Ascending aorta (tissue), 2 donors: ENCODE data around the gene MLX. TPM values are rescaled to one million over a fixed set of nuclear protein-coding genes. Genes with fewer than 3 reads are reported as not detected.

Experiments used
- DNase-seq, 2 donors: peaks; one replicate each; pipeline ENCODE4 v3.0.0-alpha.2; 2019; ENCODE audit warnings: low spot score in 2 of 2
- H3K27ac ChIP-seq, 2 donors: fragments of 200-600 bp; sonication (generic); one replicate each; pipeline ENCODE4 v1.5.1; 2016 to 2017; ENCODE audit warnings: mild to moderate bottlenecking in 1 of 2
- H3K27me3 ChIP-seq: fragments of 200-600 bp; sonication (generic); one replicate; pipeline ENCODE4 v1.5.1; 2017
- H3K36me3 ChIP-seq, 2 donors: fragments of 200-600 bp; sonication (generic); one replicate each; pipeline ENCODE4 v1.5.1; 2016
- H3K4me1 ChIP-seq, 2 donors: fragments of 200-600 bp; sonication (generic); one replicate each; pipeline ENCODE4 v1.5.1; 2016 to 2017; ENCODE audit warnings: mild to moderate bottlenecking in 1 of 2
- H3K4me3 ChIP-seq, 2 donors: fragments of 200-600 bp; sonication (generic); one replicate each; pipeline ENCODE4 v1.5.1; 2016 to 2017; ENCODE audit warnings: mild to moderate bottlenecking in 1 of 2
- H3K9me3 ChIP-seq, 2 donors: fragments of 200-600 bp; sonication (generic); one replicate each; pipeline ENCODE4 v1.5.1; 2016
- intact Hi-C: fragments of 100-400 bp; cut with DNase I; formaldehyde crosslinking; loops from one replicate; pipeline ENCODE4 v1.15.1; 2023
- total RNA-seq: library from RNA; depleted of rRNA; stranded (reverse); fragments of >200 nt; gene quantifications from one replicate; pipeline ENCODE4 v1.1.0, GENCODE V29; 2016
- TF ChIP-seq, protein P1 (sequence below), 3 experiments: fragments of 200-600 bp in 2 of 3; fragments of 450-650 bp in 1 of 3; sonication (generic) in 2 of 3; IDR thresholded peaks; one replicate each; pipeline ENCODE4 v1.5.1; 2016 to 2019; ENCODE audit warnings: antibody characterized with exemption in 3 of 3, mild to moderate bottlenecking in 1 of 3, moderate library complexity in 1 of 3

The MLX gene
- total RNA-seq, 1 donor from 2014 or later = 15.8 TPM

DNA sequence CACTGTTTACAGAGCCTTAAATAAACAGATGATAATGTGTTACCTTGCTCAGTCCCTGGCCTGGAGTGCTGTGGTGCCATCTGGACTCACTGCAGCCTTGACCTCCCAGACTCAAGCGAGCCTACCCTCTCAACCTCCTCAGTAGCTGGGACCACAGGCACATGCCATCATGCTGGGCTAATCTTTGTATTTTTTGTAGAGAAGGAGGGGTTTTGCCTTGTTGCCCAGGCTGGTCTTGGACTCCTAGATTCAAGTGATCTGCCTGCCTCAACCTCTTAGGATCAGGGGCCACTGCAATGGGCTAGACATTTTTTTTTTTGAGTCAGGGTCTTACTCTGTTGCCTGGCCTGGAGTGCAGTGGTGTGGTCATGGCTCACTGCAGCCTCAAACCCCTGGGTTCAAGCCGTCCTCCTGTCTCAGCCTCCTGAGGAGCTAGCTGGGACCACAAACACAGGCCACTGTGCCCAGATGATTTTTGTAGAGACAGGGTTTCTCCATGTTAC is 35.9 kb upstream of the MLX start:
- Histone ChIP-seq H3K27me3 (no peaks in the 10 kb centered on the region), H3K9me3 (no peaks in the 10 kb centered on the region), H3K4me3 (no peak overlapping the region), H3K4me1 (peaks cover 8 to 35% of the 10 kb centered on the region in 2 donors), H3K27ac (peak overlapping the region; percentile 63 to 84), H3K36me3 (no peaks in the 10 kb centered on the region)
- DNase-seq = no peak
- TF ChIP-seq, protein P1, sequence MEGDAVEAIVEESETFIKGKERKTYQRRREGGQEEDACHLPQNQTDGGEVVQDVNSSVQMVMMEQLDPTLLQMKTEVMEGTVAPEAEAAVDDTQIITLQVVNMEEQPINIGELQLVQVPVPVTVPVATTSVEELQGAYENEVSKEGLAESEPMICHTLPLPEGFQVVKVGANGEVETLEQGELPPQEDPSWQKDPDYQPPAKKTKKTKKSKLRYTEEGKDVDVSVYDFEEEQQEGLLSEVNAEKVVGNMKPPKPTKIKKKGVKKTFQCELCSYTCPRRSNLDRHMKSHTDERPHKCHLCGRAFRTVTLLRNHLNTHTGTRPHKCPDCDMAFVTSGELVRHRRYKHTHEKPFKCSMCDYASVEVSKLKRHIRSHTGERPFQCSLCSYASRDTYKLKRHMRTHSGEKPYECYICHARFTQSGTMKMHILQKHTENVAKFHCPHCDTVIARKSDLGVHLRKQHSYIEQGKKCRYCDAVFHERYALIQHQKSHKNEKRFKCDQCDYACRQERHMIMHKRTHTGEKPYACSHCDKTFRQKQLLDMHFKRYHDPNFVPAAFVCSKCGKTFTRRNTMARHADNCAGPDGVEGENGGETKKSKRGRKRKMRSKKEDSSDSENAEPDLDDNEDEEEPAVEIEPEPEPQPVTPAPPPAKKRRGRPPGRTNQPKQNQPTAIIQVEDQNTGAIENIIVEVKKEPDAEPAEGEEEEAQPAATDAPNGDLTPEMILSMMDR (IDR thresholded peaks at IDR 0.05) = no peak
- intact Hi-C loops = no loop called here

DNA sequence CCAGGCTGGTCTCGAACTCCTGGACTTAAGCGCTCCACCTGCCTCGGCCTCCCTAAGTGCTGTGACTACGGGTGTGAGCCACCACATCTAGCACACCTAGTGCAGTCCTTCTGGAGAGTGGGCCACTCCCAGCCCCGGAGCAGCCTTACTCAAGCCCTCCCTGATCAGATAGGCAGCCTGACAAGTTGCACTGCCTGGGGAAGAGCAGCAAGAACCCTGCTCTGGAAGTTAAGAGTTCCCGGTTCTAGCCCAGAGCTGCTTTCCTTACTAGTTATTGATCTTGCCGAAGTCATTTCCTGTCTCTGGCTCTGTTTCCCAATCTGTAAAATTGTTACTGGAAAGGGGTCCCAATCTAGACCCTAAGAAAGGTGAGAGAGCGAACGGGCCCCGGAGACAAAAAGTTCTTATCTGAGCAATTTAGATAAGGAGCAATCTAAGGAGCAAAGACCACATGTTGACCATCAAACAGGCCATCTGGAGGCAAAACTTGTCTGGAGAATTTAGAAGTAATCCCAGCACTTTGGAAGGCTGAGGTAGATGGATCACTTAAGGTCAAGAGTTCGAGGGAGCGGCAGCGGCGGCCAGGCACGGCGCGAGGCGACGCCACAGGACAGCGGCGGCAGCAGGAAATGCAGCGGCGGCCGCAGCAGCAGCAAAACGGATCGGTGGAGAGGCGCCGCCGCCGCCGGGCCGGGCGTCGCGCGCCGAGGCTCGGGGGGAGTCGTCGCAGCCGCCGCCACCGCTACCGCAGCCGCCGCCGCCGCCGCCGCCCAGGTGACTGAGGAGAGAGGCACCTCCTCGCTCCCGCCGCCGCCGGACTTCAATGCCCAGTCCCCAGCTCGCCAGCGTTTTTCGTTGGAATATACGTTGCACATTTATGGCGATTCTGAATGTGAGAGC is 35.2 kb upstream of the MLX start:
- no peaks in the 10 kb centered on the region for H3K9me3 ChIP-seq
- intact Hi-C loops = no loop called here
- TF ChIP-seq, protein P1 (IDR thresholded peaks at IDR 0.05) = peak; percentile 62 to 82 (median 64)
- H3K4me1 ChIP-seq = peaks cover 8 to 29% of the 10 kb centered on the region in 2 donors
- no peaks in the 10 kb centered on the region for H3K36me3 ChIP-seq
- H3K27ac ChIP-seq = peak overlapping the region; percentile 63 to 84
- H3K4me3 ChIP-seq = peak overlapping the region; percentile 57 to 73
- peak in 1 of 2 donors; percentile 84 for DNase-seq
- no peaks in the 10 kb centered on the region for H3K27me3 ChIP-seq

DNA sequence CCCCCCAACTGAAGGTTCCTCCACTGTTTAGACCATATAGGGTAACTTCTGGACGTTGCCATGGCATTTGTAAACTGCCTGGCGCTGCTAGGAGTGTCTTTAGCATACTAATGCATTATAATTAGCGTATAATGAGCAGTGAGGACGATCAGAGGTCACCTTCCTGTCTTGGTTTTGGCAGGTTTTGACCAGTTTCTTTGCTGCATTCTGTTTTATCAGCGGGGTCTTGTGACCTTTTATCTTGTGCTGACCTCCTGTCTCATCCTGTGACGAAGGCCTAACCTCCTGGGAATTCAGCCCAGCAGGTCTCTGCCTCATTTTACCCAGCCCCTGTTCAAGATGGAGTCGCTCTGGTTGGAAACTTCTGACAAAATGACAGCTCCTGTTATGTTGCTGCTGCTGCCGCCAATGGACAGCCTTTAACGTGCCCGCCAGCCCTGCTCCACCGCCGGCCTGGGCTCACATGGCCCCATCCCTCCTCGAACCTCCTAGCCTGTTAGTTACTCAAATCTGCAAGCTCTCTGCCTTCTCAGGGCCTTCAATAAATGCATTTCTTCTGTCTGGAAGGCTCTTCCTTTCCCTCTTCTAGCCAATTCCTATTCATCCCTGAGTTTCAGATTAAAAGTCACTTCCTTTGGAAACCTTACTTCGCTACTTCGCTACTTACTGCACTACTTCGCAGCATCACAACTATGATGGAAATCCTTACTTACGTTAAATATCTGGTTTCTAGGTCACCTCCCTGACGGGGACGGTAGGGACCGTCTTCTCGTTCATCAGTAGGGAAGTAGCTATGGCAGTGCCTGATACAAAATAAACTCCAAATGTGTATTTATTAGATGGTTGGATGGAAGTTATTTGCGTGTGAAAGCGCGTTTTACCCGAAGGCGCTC is 31.5 kb upstream of the MLX start:
- intact Hi-C loops = loop anchor here (1.0 to 5.0 kb wide), 5 partner anchors 19 to 113 kb away; partner anchors contain the start of genes CAVIN1, COASY and PSMC3IP
- TF ChIP-seq, protein P1 (IDR thresholded peaks at IDR 0.05) = no peak
- H3K4me1 ChIP-seq = peaks cover 14 to 26% of the 10 kb centered on the region in 2 donors
- DNase-seq = no peak
- H3K36me3 ChIP-seq = peaks cover 12 to 20% of the 10 kb centered on the region in 2 donors
- H3K9me3 ChIP-seq = no peaks in the 10 kb centered on the region
- peak overlapping the region; percentile 89 to 90 for H3K27ac ChIP-seq
- no peaks in the 10 kb centered on the region for H3K27me3 ChIP-seq
- H3K4me3 ChIP-seq = peak overlapping the region; percentile 72 to 79

DNA sequence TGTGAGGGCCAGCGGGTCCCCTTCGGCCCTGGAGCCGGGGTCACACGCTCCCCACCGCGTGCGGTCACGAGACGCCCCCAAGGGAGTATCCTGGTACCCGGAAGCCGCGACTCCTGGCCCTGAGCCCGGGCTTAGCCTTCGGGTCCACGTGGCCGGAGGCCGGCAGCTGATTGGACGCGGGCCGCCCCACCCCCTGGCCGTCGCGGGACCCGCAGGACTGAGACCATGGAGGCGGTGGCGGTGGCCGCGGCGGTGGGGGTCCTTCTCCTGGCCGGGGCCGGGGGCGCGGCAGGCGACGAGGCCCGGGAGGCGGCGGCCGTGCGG is 30.9 kb upstream of the MLX start, which contains the start of gene NAGLU:
Gene NAGLU, plus strand, starts transcription at position 194 of the 324 bp plus-strand sequence. Its CDS starts 32 bp downstream, at position 226.
- Histone ChIP-seq H3K36me3 (peaks cover 16 to 25% of the 10 kb centered on the region in 2 donors), H3K9me3 (no peaks in the 10 kb centered on the region), H3K4me1 (peaks cover 14 to 23% of the 10 kb centered on the region in 2 donors), H3K4me3 (peak within 1 kb of the TSS; percentile 72 to 79), H3K27me3 (no peaks in the 10 kb centered on the region), H3K27ac (peak within 1 kb of the TSS; percentile 89 to 90)
- TF ChIP-seq, protein P1 (IDR thresholded peaks at IDR 0.05) = no peak
- peak; percentile 83 to 97 for DNase-seq
- intact Hi-C loops = loop anchor here (1.0 to 5.0 kb wide), 5 partner anchors 19 to 114 kb away; partner anchors contain the start of genes CAVIN1, COASY and PSMC3IP
